GM12878 (cell line): Measurements from ENCODE around the gene ZNF577. TPM values are rescaled to one million over a fixed set of nuclear protein-coding genes. Genes with fewer than 3 reads are reported as not detected.

Source experiments
- ATAC-seq: fragments of 200-7000 bp; cut with Tn5 transposase; 3 replicates; pipeline ENCODE4 v1.9.1; 2020; ENCODE audit warnings: mild to moderate bottlenecking, moderate library complexity
- BruUV-seq: library from RNA; stranded (reverse); fragments of 400-500 nt; replicated peaks from 2 replicates; lab custom pipeline; 2021; lab: Mats Ljungman, UMichigan
- CTCF ChIA-PET: fragments of 300-600 bp; sonication (Branson Sonifier 250); formaldehyde crosslinking; extraction: SDS; loops from one replicate; lab custom pipeline; 2021; ENCODE audit warnings: inconsistent platforms; lab: Yijun Ruan, JAX
- POLR2A ChIA-PET: fragments of 350-600 bp; formaldehyde crosslinking; extraction: SDS; loops from one replicate; lab custom pipeline; 2021; ENCODE audit warnings: inconsistent platforms; lab: Charles Lee
- RAD21 ChIA-PET: fragments of 300-600 bp; sonication (Branson Sonifier 250); formaldehyde crosslinking; loops from one replicate; lab custom pipeline; 2023; ENCODE audit warnings: antibody characterized with exemption; ENCODE audit not compliant: unreplicated experiment; lab: Charles Lee
- SMC1A ChIA-PET: fragments of 300-600 bp; sonication (Branson Sonifier 250); formaldehyde crosslinking; loops from one replicate; lab custom pipeline; 2023; ENCODE audit not compliant: unreplicated experiment, uncharacterized antibody; lab: Charles Lee
- DNase-seq: peaks from one replicate; pipeline ENCODE4 v3.0.0-alpha.2; 2011; ENCODE audit warnings: low read depth, low spot score
- FAIRE-seq: peaks from 3 replicates; lab custom pipeline; 2011; peaks lifted over from hg19 to GRCh38; lab: Jason Lieb, UNC
- H2AFZ ChIP-seq: 2 replicates; pipeline ENCODE4 v1.6.0; 2011; ENCODE audit warnings: low read depth, low read length, control low read depth; ENCODE audit not compliant: control insufficient read depth
- H3K27ac ChIP-seq: 2 replicates; pipeline ENCODE4 v1.5.1; 2011; ENCODE audit warnings: control low read depth; ENCODE audit not compliant: control insufficient read depth, insufficient read depth
- H3K27me3 ChIP-seq, 2 experiments: replicated peaks in 1 of 2; 2 replicates each; pipeline versions ENCODE4 v1.6.0 to v1.6.1; 2011; ENCODE audit warnings: low read length in 1 of 2; ENCODE audit not compliant: control insufficient read depth in 2 of 2, insufficient read depth in 2 of 2
- H3K36me3 ChIP-seq, 2 experiments: 2 replicates each; pipeline ENCODE4 v1.5.1; 2011; ENCODE audit warnings: low read length in 1 of 2; ENCODE audit not compliant: control insufficient read depth in 2 of 2, insufficient read depth in 2 of 2
- H3K4me1 ChIP-seq: 2 replicates; pipeline ENCODE4 v1.6.1; 2011; ENCODE audit warnings: mild to moderate bottlenecking, low read length, moderate library complexity, mixed read lengths; ENCODE audit not compliant: control insufficient read depth, insufficient read depth
- H3K4me2 ChIP-seq: 2 replicates; pipeline ENCODE4 v1.6.0; 2011; ENCODE audit warnings: control low read depth; ENCODE audit not compliant: control insufficient read depth, insufficient read depth
- H3K4me3 ChIP-seq: fragments of 200-600 bp; sonication (generic); 2 replicates; pipeline ENCODE4 v1.5.1; 2016
- H3K79me2 ChIP-seq: 2 replicates; pipeline ENCODE4 v1.6.0; 2011; ENCODE audit warnings: low read length; ENCODE audit not compliant: control insufficient read depth, insufficient read depth
- H3K9ac ChIP-seq: 2 replicates; pipeline ENCODE4 v1.8.0; 2011; ENCODE audit warnings: low read length, control low read depth, mixed read lengths; ENCODE audit not compliant: control insufficient read depth, insufficient read depth
- H3K9me3 ChIP-seq: replicated peaks from 3 replicates; pipeline ENCODE4 v1.5.1; 2011; ENCODE audit warnings: mild to moderate bottlenecking, low read length; ENCODE audit not compliant: control insufficient read depth, insufficient read depth
- H4K20me1 ChIP-seq: 2 replicates; pipeline ENCODE4 v1.6.0; 2011; ENCODE audit not compliant: control insufficient read depth, insufficient read depth
- CREB1 ChIP-seq: IDR thresholded peaks from 2 replicates; pipeline ENCODE4 v1.6.1; 2012; ENCODE audit warnings: low read depth, mild to moderate bottlenecking, inconsistent platforms
- DPF2 ChIP-seq: fragments of 450-650 bp; IDR thresholded peaks from 2 replicates; pipeline ENCODE4 v1.6.1; 2017; ENCODE audit warnings: mild to moderate bottlenecking
- KLF5 ChIP-seq: fragments of 450-650 bp; IDR thresholded peaks from 2 replicates; pipeline ENCODE4 v1.6.1; 2014; ENCODE audit warnings: mild to moderate bottlenecking; ENCODE audit not compliant: partially characterized antibody
- MTA2 ChIP-seq: fragments of 450-650 bp; IDR thresholded peaks from 2 replicates; pipeline ENCODE4 v1.6.1; 2016; ENCODE audit warnings: low read depth, mild to moderate bottlenecking, moderate library complexity
- NR2C2 ChIP-seq: IDR thresholded peaks from 2 replicates; pipeline ENCODE4 v1.6.1; 2011; ENCODE audit warnings: borderline replicate concordance, low read depth; ENCODE audit not compliant: control insufficient read depth, insufficient read length
- NRF1 ChIP-seq: conservative IDR thresholded peaks from 2 replicates; pipeline ENCODE4 v1.6.1; 2011; ENCODE audit warnings: mild to moderate bottlenecking, low read depth, low read length, improper control_type of control experiment
- PAX5 ChIP-seq: IDR thresholded peaks from 2 replicates; pipeline ENCODE4 v1.6.1; 2011; ENCODE audit warnings: low read depth, low read length, borderline replicate concordance
- RAD51 ChIP-seq: fragments of 450-650 bp; IDR thresholded peaks from 2 replicates; pipeline ENCODE4 v1.6.1; 2016; ENCODE audit warnings: moderate library complexity, mild to moderate bottlenecking, inconsistent platforms
- RCOR1 ChIP-seq: conservative IDR thresholded peaks from 2 replicates; pipeline ENCODE4 v1.6.1; 2012; ENCODE audit warnings: low read depth, low read length, improper control_type of control experiment
- RUNX3 ChIP-seq: IDR thresholded peaks from 2 replicates; pipeline ENCODE4 v1.6.1; 2012; ENCODE audit warnings: low read length, inconsistent platforms
- WGBS: methylation state at CpG from one replicate; pipeline ENCODE4 v1.1.6; 2016; ENCODE audit warnings: low lambda C conversion rate; ENCODE audit not compliant: insufficient replicate concordance, insufficient coverage; ENCODE audit errors: missing lambda C conversion rate; 5-methylcytosine and 5-hydroxymethylcytosine counted together
- in situ Hi-C: fragments of 300-500 bp; cut with MboI; formaldehyde crosslinking; loops from 9 replicates; pipeline ENCODE4 v1.14.3; 2018; ENCODE audit warnings: mixed read lengths
- intact Hi-C: fragments of 100-400 bp; cut with micrococcal nuclease; formaldehyde crosslinking; loops from one replicate; pipeline ENCODE4 v1.14.2; 2022; ENCODE audit not compliant: unreplicated experiment
- polyA plus RNA-seq, 11 experiments: library from polyadenylated mRNA; depleted of rRNA in 4 of 11; unstranded in 6 of 11; stranded (reverse) in 5 of 11; fragments of >200 nt; fragmentation: Nextera tagmentation in 4 of 11; fragmentation: Illumina TruSeq in 1 of 11; extraction: Ambion mirVana in 4 of 11; extraction: Trizol in 1 of 11; gene quantifications; 1 replicate in 1 of 11; 2 replicates in 10 of 11; pipeline versions ENCODE4 v1.2.1 to v1.2.3, GENCODE V29; 2011 to 2016; ENCODE audit warnings: inconsistent platforms in 2 of 11, missing spikeins in 2 of 11, low read depth in 1 of 11
- total RNA-seq, 4 experiments: library from RNA; depleted of rRNA in 3 of 4; stranded (reverse); fragments of >200 nt in 3 of 4; fragmentation: Illumina TruSeq in 1 of 4; extraction: Trizol in 1 of 4; gene quantifications; 2 replicates each; pipeline versions ENCODE4 v1.2.1 to v1.2.3, GENCODE V29; 2013 to 2021
- TF ChIP-seq, protein P1 (sequence below): fragments of 450-650 bp; IDR thresholded peaks from 2 replicates; pipeline ENCODE4 v1.6.1; 2014; ENCODE audit warnings: mild to moderate bottlenecking
- TF ChIP-seq, protein P2 (sequence below): fragments of 450-650 bp; IDR thresholded peaks from 2 replicates; pipeline ENCODE4 v1.6.1; 2018; ENCODE audit warnings: mild to moderate bottlenecking, low read depth, moderate library complexity; ENCODE audit not compliant: partially characterized antibody
- TF ChIP-seq, protein P3 (sequence below): fragments of 450-650 bp; IDR thresholded peaks from 2 replicates; pipeline ENCODE4 v1.6.1; 2017; ENCODE audit warnings: antibody characterized with exemption, mild to moderate bottlenecking, moderate library complexity
- TF ChIP-seq, protein P4 (sequence below): fragments of 450-650 bp; IDR thresholded peaks from 2 replicates; pipeline ENCODE4 v1.6.1; 2016; ENCODE audit warnings: mild to moderate bottlenecking

The ZNF577 gene
- total and polyA plus RNA-seq, 10 of the 15 experiments (the other 5 are each of a cell fraction or from before 2014, with no cell fraction given): 1.0 to 6.1 (median 4.5) TPM

DNA sequence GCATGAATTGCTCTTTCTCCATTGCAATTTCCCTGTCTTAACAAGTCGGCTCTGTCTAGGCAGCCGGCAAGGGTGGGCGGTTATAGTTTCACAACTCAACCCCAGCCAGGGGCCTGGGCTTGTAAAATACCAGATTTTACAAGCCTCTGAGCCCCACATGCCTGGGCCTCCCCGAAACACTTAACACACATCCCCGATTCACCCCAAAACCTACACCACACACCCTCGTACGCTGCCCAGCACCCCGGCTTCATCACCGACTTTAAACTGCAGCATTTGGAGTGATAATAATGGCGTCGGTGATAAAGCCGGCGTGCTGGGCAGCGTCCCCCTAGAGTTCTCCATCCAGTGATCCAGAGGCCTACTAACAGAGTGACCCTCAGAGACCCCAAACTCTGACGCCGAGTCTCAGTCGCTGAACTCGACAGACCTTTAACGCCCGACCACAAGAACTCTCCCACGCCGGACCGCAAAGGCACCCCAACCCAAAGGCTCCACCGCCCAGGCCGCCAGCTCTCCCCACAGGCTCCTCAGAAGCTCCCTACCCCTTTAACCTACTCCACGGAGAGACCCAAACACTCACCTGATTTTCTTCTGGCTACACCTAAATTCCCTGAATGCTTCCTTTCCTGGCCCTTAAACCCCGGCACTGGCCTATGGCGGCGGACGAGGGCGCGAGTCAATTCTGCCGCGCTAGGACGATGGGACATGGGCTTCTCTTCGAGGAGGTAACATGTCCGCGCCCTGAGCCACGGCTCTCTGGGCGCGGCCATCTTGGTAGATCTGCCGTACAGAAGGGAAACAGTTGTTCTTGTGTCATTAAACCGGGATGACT is 16.8 kb upstream of the ZNF577 start, which contains the start of gene ZNF649 (continued):
- TF ChIP-seq, protein P1, sequence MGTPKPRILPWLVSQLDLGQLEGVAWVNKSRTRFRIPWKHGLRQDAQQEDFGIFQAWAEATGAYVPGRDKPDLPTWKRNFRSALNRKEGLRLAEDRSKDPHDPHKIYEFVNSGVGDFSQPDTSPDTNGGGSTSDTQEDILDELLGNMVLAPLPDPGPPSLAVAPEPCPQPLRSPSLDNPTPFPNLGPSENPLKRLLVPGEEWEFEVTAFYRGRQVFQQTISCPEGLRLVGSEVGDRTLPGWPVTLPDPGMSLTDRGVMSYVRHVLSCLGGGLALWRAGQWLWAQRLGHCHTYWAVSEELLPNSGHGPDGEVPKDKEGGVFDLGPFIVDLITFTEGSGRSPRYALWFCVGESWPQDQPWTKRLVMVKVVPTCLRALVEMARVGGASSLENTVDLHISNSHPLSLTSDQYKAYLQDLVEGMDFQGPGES: no peak
- TF ChIP-seq, all 136 proteins: peak for 31

DNA sequence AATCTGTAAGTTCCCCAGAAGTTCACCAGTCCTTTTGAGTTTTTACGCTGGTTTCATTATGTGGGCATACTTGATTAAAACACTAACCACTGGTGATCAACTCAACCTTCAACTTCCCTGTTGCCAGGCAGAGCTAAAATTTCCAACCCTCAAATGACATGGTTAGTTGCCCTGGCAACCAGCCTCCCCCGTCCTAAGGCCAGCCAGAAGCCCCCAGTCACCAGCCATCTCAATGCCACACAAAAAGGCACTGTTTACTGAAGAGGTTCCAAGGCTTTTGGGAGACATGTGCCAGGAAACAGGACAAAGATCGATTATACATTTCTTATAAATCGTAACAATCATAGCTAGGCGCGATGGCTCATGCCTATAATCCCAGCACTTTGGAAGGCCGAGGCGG is 15.4 kb upstream of the ZNF577 start:
- Histone ChIP-seq H3K79me2 (peaks cover 8% of the 10 kb centered on the region), H4K20me1 (no peaks in the 10 kb centered on the region), H3K27me3 (no peaks in the 10 kb centered on the region), H2AFZ (no peak overlapping the region), H3K36me3 (peaks cover under 1 to 7% of the 10 kb centered on the region in 2 experiments; a peak in 3 of 4 replicates), H3K9ac (no peak overlapping the region), H3K27ac (no peak overlapping the region), H3K4me2 (0 out of 2 replicates have a peak overlapping the region, but pooled peaks have one; percentile 7), H3K4me1 (no peaks in the 10 kb centered on the region), H3K9me3 (peaks cover 43% of the 10 kb centered on the region), H3K4me3 (no peak overlapping the region)
- ATAC-seq: no peak
- in situ Hi-C loops (no loop called here), intact Hi-C loops (no loop called here)
- ChIA-PET SMC1A (no interaction called here), CTCF (no interaction called here), RAD21 (no interaction called here), POLR2A (no interaction called here)
- 87% methylated on average over 8 of the region's 8 CpGs for WGBS
- no peak for FAIRE-seq
- no peak for DNase-seq
- no TSS peak for BruUV-seq
- no peak for TF ChIP-seq RCOR1
- TF ChIP-seq CREB1: no peak
- no peak for TF ChIP-seq KLF5
- TF ChIP-seq, protein P2, sequence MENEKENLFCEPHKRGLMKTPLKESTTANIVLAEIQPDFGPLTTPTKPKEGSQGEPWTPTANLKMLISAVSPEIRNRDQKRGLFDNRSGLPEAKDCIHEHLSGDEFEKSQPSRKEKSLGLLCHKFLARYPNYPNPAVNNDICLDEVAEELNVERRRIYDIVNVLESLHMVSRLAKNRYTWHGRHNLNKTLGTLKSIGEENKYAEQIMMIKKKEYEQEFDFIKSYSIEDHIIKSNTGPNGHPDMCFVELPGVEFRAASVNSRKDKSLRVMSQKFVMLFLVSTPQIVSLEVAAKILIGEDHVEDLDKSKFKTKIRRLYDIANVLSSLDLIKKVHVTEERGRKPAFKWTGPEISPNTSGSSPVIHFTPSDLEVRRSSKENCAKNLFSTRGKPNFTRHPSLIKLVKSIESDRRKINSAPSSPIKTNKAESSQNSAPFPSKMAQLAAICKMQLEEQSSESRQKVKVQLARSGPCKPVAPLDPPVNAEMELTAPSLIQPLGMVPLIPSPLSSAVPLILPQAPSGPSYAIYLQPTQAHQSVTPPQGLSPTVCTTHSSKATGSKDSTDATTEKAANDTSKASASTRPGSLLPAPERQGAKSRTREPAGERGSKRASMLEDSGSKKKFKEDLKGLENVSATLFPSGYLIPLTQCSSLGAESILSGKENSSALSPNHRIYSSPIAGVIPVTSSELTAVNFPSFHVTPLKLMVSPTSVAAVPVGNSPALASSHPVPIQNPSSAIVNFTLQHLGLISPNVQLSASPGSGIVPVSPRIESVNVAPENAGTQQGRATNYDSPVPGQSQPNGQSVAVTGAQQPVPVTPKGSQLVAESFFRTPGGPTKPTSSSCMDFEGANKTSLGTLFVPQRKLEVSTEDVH: no peak
- no peak for TF ChIP-seq RUNX3
- TF ChIP-seq, protein P3, sequence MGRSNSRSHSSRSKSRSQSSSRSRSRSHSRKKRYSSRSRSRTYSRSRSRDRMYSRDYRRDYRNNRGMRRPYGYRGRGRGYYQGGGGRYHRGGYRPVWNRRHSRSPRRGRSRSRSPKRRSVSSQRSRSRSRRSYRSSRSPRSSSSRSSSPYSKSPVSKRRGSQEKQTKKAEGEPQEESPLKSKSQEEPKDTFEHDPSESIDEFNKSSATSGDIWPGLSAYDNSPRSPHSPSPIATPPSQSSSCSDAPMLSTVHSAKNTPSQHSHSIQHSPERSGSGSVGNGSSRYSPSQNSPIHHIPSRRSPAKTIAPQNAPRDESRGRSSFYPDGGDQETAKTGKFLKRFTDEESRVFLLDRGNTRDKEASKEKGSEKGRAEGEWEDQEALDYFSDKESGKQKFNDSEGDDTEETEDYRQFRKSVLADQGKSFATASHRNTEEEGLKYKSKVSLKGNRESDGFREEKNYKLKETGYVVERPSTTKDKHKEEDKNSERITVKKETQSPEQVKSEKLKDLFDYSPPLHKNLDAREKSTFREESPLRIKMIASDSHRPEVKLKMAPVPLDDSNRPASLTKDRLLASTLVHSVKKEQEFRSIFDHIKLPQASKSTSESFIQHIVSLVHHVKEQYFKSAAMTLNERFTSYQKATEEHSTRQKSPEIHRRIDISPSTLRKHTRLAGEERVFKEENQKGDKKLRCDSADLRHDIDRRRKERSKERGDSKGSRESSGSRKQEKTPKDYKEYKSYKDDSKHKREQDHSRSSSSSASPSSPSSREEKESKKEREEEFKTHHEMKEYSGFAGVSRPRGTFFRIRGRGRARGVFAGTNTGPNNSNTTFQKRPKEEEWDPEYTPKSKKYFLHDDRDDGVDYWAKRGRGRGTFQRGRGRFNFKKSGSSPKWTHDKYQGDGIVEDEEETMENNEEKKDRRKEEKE: no peak
- no peak for TF ChIP-seq RAD51
- no peak for TF ChIP-seq NRF1
- TF ChIP-seq NR2C2: no peak
- TF ChIP-seq MTA2: no peak
- TF ChIP-seq, protein P4, sequence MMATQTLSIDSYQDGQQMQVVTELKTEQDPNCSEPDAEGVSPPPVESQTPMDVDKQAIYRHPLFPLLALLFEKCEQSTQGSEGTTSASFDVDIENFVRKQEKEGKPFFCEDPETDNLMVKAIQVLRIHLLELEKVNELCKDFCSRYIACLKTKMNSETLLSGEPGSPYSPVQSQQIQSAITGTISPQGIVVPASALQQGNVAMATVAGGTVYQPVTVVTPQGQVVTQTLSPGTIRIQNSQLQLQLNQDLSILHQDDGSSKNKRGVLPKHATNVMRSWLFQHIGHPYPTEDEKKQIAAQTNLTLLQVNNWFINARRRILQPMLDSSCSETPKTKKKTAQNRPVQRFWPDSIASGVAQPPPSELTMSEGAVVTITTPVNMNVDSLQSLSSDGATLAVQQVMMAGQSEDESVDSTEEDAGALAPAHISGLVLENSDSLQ: no peak
- no peak for TF ChIP-seq PAX5
- no peak for TF ChIP-seq DPF2
